Dedifferentiated amniotic fluid mesenchymal stem cell (primary cell): ENCODE data around the gene CNTNAP2.
"Not testable (repeated sequence)": the region's sequence is repeated elsewhere in the genome, so short reads cannot be mapped to it uniquely, and the experiment has no call there.

ENCODE experiments used
- DNase-seq: peaks from one replicate; pipeline ENCODE4 v3.0.0-alpha.2; 2016; ENCODE audit errors: extremely low spot score

Gene CNTNAP2

GRCh38 chr7:148261523-148261922 lies 2144.9 kb downstream of the CNTNAP2 start:
- DNase-seq: no peak

- DNase-seq: no peak
Measured at GRCh38 chr7:148261996-148262688, 2145.5 kb downstream of the CNTNAP2 start.

- DNase-seq: peak; percentile 64
Measured at GRCh38 chr7:148262721-148263229, 2146.2 kb downstream of the CNTNAP2 start.

GRCh38 chr7:148264933-148265557 lies 2148.4 kb downstream of the CNTNAP2 start:
- DNase-seq: peak; percentile 20

GRCh38 chr7:148265896-148266295 lies 2149.3 kb downstream of the CNTNAP2 start:
- no peak for DNase-seq

GRCh38 chr7:148266795-148267194 lies 2150.2 kb downstream of the CNTNAP2 start:
- DNase-seq: no peak

GRCh38 chr7:148270576-148270975 lies 2154.0 kb downstream of the CNTNAP2 start:
- DNase-seq: no peak

GRCh38 chr7:148274118-148274517 lies 2157.5 kb downstream of the CNTNAP2 start:
- no peak for DNase-seq

GRCh38 chr7:148275359-148275890 lies 2158.8 kb downstream of the CNTNAP2 start:
- DNase-seq: no peak

- DNase-seq: no peak
Measured at GRCh38 chr7:148276314-148277041, 2159.9 kb downstream of the CNTNAP2 start.

GRCh38 chr7:148277042-148277660 lies 2160.6 kb downstream of the CNTNAP2 start:
- DNase-seq: no peak

- no peak for DNase-seq
Measured at GRCh38 chr7:148286150-148286549, 2169.5 kb downstream of the CNTNAP2 start.

GRCh38 chr7:148287538-148287937 lies 2170.9 kb downstream of the CNTNAP2 start:
- DNase-seq: no peak

- DNase-seq: no peak
Measured at GRCh38 chr7:148288592-148289151, 2172.1 kb downstream of the CNTNAP2 start.

- no peak for DNase-seq
Measured at GRCh38 chr7:148289630-148290029, 2173.0 kb downstream of the CNTNAP2 start.

GRCh38 chr7:148290538-148290937 lies 2173.9 kb downstream of the CNTNAP2 start:
- no peak for DNase-seq

GRCh38 chr7:148291799-148292198 lies 2175.2 kb downstream of the CNTNAP2 start:
- DNase-seq: no peak

- DNase-seq: no peak
Measured at GRCh38 chr7:148296994-148297644, 2180.5 kb downstream of the CNTNAP2 start.

- DNase-seq: not testable (repeated sequence)
Measured at GRCh38 chr7:148298768-148299167, 2182.2 kb downstream of the CNTNAP2 start.

- DNase-seq: no peak
Measured at GRCh38 chr7:148299350-148300276, 2183.0 kb downstream of the CNTNAP2 start.
